Suprapubic skin (tissue), 4 donors: Measurements from ENCODE around the gene GPI. TPM values are rescaled to one million over a fixed set of nuclear protein-coding genes. Genes with fewer than 3 reads are reported as not detected.

Experiments
- DNase-seq, 2 donors: peaks; one replicate each; pipeline ENCODE4 v3.0.0-alpha.2; 2019; ENCODE audit warnings: low spot score in 2 of 2
- H3K27ac ChIP-seq: fragments of 200-600 bp; sonication (generic); one replicate; pipeline ENCODE4 v1.5.1; 2019
- H3K27me3 ChIP-seq: fragments of 200-600 bp; sonication (generic); one replicate; pipeline ENCODE4 v1.5.1; 2019
- H3K36me3 ChIP-seq: fragments of 200-600 bp; sonication (generic); one replicate; pipeline ENCODE4 v1.5.1; 2019
- H3K4me1 ChIP-seq: fragments of 200-600 bp; sonication (generic); one replicate; pipeline ENCODE4 v1.5.1; 2019
- H3K4me3 ChIP-seq: fragments of 200-600 bp; sonication (generic); one replicate; pipeline ENCODE4 v1.5.1; 2019; ENCODE audit warnings: mild to moderate bottlenecking
- H3K9me3 ChIP-seq: fragments of 200-600 bp; sonication (generic); one replicate; pipeline ENCODE4 v1.5.1; 2019
- EP300 ChIP-seq: sonication (generic); formaldehyde crosslinking; IDR thresholded peaks from one replicate; pipeline ENCODE4 v1.6.1; 2017; ENCODE audit warnings: antibody characterized with exemption
- POLR2A ChIP-seq, 2 donors: fragments of 450-650 bp; IDR thresholded peaks; one replicate each; pipeline ENCODE4 v1.6.1; 2017; ENCODE audit warnings: antibody characterized with exemption in 2 of 2, mild to moderate bottlenecking in 2 of 2, moderate library complexity in 2 of 2
- POLR2AphosphoS5 ChIP-seq, 3 donors: sonication (generic); formaldehyde crosslinking; IDR thresholded peaks; one replicate each; pipeline ENCODE4 v1.6.1; 2017; ENCODE audit warnings: antibody characterized with exemption in 3 of 3
- WGBS: methylation state at CpG from one replicate; pipeline ENCODE4 v1.1.5; 2018; 5-methylcytosine and 5-hydroxymethylcytosine counted together
- total RNA-seq, 4 donors: library from RNA; depleted of rRNA; stranded (reverse); fragments of >200 nt; gene quantifications; one replicate each; pipeline ENCODE4 v1.1.0, GENCODE V29; 2016
- TF ChIP-seq, protein P1 (sequence below), 2 donors: fragments of 200-600 bp in 1 of 2; fragments of 450-650 bp in 1 of 2; sonication (generic) in 1 of 2; IDR thresholded peaks; one replicate each; pipeline ENCODE4 v1.5.1; 2016 to 2019; ENCODE audit warnings: antibody characterized with exemption in 2 of 2, mild to moderate bottlenecking in 1 of 2, moderate library complexity in 1 of 2

Gene GPI
- total RNA-seq, 4 donors from 2014 or later = 75.8 to 219 (median 180) TPM

DNA sequence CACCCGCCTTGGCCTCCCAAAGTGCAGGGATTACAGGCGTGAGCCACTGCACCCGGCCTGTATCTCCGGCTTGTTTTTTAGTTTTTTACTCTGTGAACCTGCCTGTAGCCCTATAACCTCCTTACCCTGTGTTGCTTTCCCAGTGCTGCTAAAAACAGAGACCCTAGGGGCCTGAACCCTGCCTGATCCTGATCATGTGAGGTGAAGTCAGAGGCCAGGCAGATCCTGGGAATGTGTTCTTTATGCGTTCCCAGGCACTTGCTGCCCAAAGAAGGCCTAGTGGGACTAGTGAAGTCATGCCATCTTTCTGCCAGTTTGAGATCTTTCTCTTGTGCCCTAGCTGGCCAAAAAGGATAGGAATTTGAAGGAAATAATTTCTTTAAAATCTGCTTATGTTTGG, 67.8 kb downstream of the GPI start:
- no peak overlapping the region for H3K4me3 ChIP-seq
- TF ChIP-seq POLR2A (IDR thresholded peaks at IDR 0.05) = no peak
- no peak for TF ChIP-seq EP300
- TF ChIP-seq POLR2AphosphoS5 (IDR thresholded peaks at IDR 0.05) = no peak
- TF ChIP-seq, protein P1, sequence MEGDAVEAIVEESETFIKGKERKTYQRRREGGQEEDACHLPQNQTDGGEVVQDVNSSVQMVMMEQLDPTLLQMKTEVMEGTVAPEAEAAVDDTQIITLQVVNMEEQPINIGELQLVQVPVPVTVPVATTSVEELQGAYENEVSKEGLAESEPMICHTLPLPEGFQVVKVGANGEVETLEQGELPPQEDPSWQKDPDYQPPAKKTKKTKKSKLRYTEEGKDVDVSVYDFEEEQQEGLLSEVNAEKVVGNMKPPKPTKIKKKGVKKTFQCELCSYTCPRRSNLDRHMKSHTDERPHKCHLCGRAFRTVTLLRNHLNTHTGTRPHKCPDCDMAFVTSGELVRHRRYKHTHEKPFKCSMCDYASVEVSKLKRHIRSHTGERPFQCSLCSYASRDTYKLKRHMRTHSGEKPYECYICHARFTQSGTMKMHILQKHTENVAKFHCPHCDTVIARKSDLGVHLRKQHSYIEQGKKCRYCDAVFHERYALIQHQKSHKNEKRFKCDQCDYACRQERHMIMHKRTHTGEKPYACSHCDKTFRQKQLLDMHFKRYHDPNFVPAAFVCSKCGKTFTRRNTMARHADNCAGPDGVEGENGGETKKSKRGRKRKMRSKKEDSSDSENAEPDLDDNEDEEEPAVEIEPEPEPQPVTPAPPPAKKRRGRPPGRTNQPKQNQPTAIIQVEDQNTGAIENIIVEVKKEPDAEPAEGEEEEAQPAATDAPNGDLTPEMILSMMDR (IDR thresholded peaks at IDR 0.05) = no peak
- peaks cover 34% of the 10 kb centered on the region for H3K4me1 ChIP-seq
- WGBS = 77% methylated on average over 5 of the region's 5 CpGs
- no peak overlapping the region for H3K27ac ChIP-seq
- H3K36me3 ChIP-seq = peaks cover 44% of the 10 kb centered on the region
- no peaks in the 10 kb centered on the region for H3K27me3 ChIP-seq
- no peak for DNase-seq
- H3K9me3 ChIP-seq = no peaks in the 10 kb centered on the region

DNA sequence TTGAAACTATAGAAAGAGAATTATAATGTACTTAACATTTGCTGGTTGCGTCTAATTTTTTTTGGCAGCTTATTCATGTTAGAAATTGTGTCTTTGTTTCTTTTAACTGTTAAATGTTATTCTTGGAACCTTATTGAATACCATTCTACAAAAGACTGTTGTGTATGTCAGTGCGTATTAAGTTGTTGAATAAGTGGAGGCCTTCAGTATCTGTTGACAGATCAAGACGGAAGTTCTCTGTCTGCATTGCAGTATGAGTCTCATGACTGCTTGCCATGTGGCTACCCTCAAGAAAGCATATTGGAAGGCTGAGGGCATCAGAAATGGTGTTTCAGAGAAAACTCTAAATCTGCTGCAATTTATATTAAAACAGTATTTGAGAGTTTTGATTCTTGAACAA, 71.7 kb downstream of the GPI start:
- 86% methylated on average over 3 of the region's 3 CpGs for WGBS
- peaks cover 9% of the 10 kb centered on the region for H3K4me1 ChIP-seq
- no peak overlapping the region for H3K4me3 ChIP-seq
- no peak for DNase-seq
- H3K27ac ChIP-seq = no peak overlapping the region
- peaks cover 79% of the 10 kb centered on the region for H3K36me3 ChIP-seq
- H3K9me3 ChIP-seq = no peaks in the 10 kb centered on the region
- TF ChIP-seq POLR2A (IDR thresholded peaks at IDR 0.05) (no peak), POLR2AphosphoS5 (IDR thresholded peaks at IDR 0.05) (no peak), EP300 (no peak)
- TF ChIP-seq, protein P1 (IDR thresholded peaks at IDR 0.05) = no peak
- H3K27me3 ChIP-seq = no peaks in the 10 kb centered on the region

DNA sequence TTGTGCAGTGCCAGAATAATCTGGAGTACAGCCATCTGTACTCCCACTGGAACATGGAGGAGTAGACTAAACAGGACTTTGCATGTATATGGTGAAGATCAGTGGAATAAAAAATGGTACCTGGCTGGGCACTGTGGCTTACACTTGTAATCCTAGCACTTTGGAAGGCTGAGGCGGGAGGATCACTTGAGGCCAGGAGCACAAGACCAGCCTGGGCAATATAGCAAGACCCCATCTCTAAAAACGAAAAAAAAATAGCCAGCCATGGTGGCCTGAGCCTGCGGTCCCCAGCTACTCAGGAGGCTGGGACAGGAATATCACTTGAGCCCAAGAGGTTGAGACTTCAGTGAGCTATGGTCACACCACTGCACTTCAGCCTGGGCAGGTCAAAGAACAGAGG, 83.2 kb downstream of the GPI start:
- H3K27ac ChIP-seq = no peak overlapping the region
- peaks cover 99% of the 10 kb centered on the region for H3K36me3 ChIP-seq
- WGBS = 93% methylated on average over 3 of the region's 3 CpGs
- no peak for DNase-seq
- no peaks in the 10 kb centered on the region for H3K4me1 ChIP-seq
- no peak overlapping the region for H3K4me3 ChIP-seq
- H3K9me3 ChIP-seq = no peaks in the 10 kb centered on the region
- no peak for TF ChIP-seq EP300
- TF ChIP-seq POLR2A (IDR thresholded peaks at IDR 0.05) = no peak
- no peak for TF ChIP-seq POLR2AphosphoS5 (IDR thresholded peaks at IDR 0.05)
- TF ChIP-seq, protein P1 (IDR thresholded peaks at IDR 0.05) = no peak
- no peaks in the 10 kb centered on the region for H3K27me3 ChIP-seq

Other genes starting within 250 kb of the GPI start
- gene LSM14A, start 192.7 kb upstream of the GPI start, total RNA-seq = 100 to 1,000 TPM; 107 to 156 (median 116) TPM
- gene GARRE1, start 110.6 kb upstream of the GPI start, total RNA-seq = 10 to 100 TPM; 24.3 to 37.3 (median 31.0) TPM
- gene PDCD2L, start 39.2 kb downstream of the GPI start, total RNA-seq = 10 to 100 TPM in 3 of 4 donors, 1 to 10 TPM in 1; 5.9 to 20.3 (median 14.7) TPM
- 10 to 100 TPM; 60.5 to 98.6 (median 84.7) TPM for gene UBA2, start 63.2 kb downstream of the GPI start, total RNA-seq
- 10 to 100 TPM in 2 of 4 donors, 1 to 10 TPM in 2; 8.7 to 15.7 (median 12.5) TPM for gene WTIP, start 116.6 kb downstream of the GPI start, total RNA-seq